Activated T-helper 17 cell treated with anti-CD3 and anti-CD28 coated beads, Interleukin-2, amount 50 U/mL, for 72 hours (primary cell): ENCODE results near the gene TROAP. TPM values are rescaled to one million over a fixed set of nuclear protein-coding genes. Genes with fewer than 3 reads are reported as not detected.
"Not testable (repeated sequence)": the region's sequence is repeated elsewhere in the genome, so short reads cannot be mapped to it uniquely, and the experiment has no call there.

Experiments
- ATAC-seq: fragments of 150-1000 bp; cut with Tn5 transposase; replicated peaks from 2 replicates; pipeline ENCODE4 v1.10.0; 2021; ENCODE audit warnings: mild to moderate bottlenecking, moderate library complexity
- H3K27ac Mint-ChIP-seq: one replicate; pipeline ENCODE4 v1.8.0; 2022; ENCODE audit warnings: mixed read lengths
- H3K27me3 Mint-ChIP-seq: one replicate; pipeline ENCODE4 v1.8.0; 2022; ENCODE audit warnings: mixed read lengths
- H3K36me3 Mint-ChIP-seq: one replicate; pipeline ENCODE4 v1.8.0; 2022; ENCODE audit warnings: low read depth, mild to moderate bottlenecking, mixed read lengths
- H3K4me1 Mint-ChIP-seq: one replicate; pipeline ENCODE4 v1.8.0; 2022; ENCODE audit warnings: mixed read lengths
- H3K4me3 Mint-ChIP-seq: one replicate; pipeline ENCODE4 v1.8.0; 2022; ENCODE audit warnings: mild to moderate bottlenecking, mixed read lengths
- H3K9me3 Mint-ChIP-seq: one replicate; pipeline ENCODE4 v1.8.0; 2022; ENCODE audit warnings: mixed read lengths
- total RNA-seq, 2 donors: library from RNA; stranded (reverse); gene quantifications; one replicate each; pipeline ENCODE4 v1.2.3, GENCODE V29; 2022

The TROAP gene
- total RNA-seq, 2 donors from 2014 or later = 53.9 to 56.5 TPM

DNA sequence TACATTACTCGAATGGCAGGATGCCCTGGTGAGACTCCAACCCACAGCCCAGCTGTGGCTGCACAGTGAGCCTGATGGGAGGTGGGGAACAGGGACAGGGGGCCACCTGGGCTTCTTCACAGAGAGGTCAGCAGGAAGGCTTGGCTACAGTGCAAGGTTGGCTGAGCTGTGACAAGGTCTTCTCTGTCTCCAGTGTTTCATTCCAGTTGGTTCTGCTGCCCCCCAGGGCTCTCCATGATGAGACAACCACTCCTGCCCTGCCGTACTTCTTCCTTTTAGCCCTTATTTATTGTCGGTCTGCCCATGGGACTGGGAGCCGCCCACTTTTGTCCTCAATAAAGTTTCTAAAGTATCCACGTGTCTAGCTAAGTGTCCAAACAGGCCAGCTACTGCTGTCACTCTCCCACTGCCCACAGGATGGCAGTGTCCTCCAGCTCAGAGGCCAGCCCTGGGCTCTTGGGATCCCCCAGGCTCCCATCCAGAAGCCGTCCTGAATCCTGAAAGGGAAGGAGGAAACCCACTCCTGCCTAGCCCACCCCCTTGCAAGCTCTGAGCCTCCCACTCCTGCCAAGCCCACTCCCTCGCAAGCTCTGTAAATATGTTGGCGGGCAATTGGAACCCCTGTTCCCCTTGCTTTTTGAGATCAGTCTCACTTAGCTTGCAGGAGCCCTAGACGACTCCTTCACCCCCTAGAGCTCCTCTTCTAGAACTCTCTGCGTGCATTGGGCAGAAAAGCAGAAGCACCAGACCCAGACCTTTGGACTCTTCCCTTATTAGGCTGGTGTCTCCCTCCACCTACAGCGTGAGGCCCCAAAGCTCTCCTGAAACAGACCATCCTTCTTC, 8.5 kb downstream of the TROAP start:
- Mint-ChIP-seq H3K4me1 (no peaks in the 10 kb centered on the region), H3K27me3 (peaks cover 34% of the 10 kb centered on the region), H3K4me3 (no peak overlapping the region), H3K36me3 (peaks cover 6% of the 10 kb centered on the region), H3K27ac (no peak overlapping the region), H3K9me3 (no peaks in the 10 kb centered on the region)
- ATAC-seq = peak; percentile 42

DNA sequence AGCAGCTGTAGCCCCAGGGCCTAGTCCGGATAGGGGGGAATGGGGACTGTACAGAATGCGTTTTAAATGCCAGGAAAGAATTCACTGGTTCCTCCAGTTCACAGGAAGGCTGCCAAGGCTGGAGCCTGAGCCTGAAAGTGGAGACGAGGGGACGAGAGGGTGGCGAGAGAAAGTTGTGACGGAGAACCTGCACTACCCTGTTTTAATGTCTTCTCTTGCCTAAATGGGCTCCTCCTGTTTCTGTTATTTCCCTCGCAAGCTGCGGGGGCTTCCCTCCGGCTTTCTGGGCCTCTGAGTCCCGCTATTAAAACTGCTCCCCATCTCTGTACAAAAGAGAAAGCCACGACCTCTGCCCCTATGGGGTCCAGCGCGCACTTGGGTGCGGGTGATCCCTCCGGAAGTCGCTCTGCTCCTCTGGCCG, 9.4 kb downstream of the TROAP start:
- H3K4me3 Mint-ChIP-seq = no peak overlapping the region
- no peak overlapping the region for H3K27ac Mint-ChIP-seq
- H3K27me3 Mint-ChIP-seq = peaks cover 43% of the 10 kb centered on the region
- H3K9me3 Mint-ChIP-seq = no peaks in the 10 kb centered on the region
- peaks cover 6% of the 10 kb centered on the region for H3K36me3 Mint-ChIP-seq
- no peak for ATAC-seq
- H3K4me1 Mint-ChIP-seq = peaks cover 4% of the 10 kb centered on the region

DNA sequence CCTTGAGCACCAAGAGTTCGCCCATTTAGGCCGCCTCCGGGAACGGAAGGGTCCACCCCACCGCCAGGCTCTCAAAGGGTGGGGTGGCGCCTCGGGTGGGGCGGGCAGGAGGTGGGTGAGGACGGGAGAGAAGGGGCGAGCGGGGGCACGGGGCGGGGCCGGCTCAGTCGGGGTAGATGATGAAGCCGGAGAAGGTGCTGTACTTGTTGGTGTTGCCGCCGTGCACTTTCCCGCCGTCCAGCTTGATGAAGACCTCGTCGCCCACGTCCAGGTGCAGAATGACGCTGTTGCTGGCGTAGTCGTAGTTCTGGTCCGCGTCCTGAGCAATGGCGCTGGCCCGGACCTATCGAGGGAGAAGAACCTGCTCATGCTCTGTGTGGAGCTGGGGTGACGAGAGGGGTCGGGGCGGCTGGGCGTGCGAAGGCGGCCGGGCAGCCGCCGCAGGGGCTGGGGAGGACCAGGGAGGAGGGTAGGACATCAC, 9.9 kb downstream of the TROAP start:
- no peak for ATAC-seq
- H3K36me3 Mint-ChIP-seq = peaks cover 2% of the 10 kb centered on the region
- no peaks in the 10 kb centered on the region for H3K9me3 Mint-ChIP-seq
- H3K4me1 Mint-ChIP-seq = peaks cover 7% of the 10 kb centered on the region
- peaks cover 48% of the 10 kb centered on the region for H3K27me3 Mint-ChIP-seq
- H3K4me3 Mint-ChIP-seq = peak overlapping the region; percentile 32
- H3K27ac Mint-ChIP-seq = no peak overlapping the region

DNA sequence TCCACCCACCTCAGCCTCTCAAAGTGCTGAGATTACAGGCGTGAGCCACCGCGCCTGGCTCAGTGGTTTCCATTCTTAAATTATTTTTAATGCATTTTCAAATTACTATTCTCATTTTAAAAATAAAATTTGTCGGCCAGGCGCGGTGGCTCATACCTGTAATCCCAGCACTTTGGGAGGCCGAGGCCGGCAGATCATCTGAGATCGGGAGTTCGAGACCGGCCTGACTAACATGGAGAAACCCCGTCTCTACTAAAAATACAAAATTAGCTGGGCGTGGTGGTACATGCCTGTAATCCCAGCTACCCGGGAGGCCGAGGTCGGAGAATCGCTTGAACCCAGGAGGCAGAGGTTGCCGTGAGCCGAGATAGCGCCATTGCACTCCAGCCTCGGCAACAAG, 10.7 kb downstream of the TROAP start:
- H3K27me3 Mint-ChIP-seq = peaks cover 56% of the 10 kb centered on the region
- not testable (repeated sequence) for H3K27ac Mint-ChIP-seq, ATAC-seq

DNA sequence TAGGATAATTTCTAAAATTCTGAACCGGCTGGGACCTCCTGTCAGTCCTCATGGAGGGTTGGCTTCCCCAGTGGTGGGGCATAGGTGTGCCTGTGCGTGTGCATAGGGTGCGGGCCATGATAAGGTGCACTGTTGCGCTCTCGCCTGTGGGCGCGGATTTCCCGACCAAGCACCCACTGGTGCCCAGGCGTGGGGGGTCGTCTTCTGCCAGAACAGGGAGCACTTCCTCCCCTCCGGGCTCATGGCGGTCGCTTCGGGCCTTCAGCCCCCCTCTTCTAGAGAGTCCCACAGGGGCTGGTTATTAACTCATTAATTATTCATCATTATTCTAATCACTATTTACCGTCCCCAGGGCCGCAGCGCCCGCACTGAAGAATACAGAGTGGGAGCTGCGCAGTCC, 11.2 kb downstream of the TROAP start:
- Mint-ChIP-seq H3K27ac (no peak overlapping the region), H3K4me3 (no peak overlapping the region), H3K4me1 (peaks cover 7% of the 10 kb centered on the region), H3K9me3 (no peaks in the 10 kb centered on the region), H3K36me3 (no peaks in the 10 kb centered on the region), H3K27me3 (peaks cover 57% of the 10 kb centered on the region)
- no peak for ATAC-seq

More for the DNA sequence above, 10.7 kb downstream of the TROAP start:
- H3K9me3 Mint-ChIP-seq, H3K4me1 Mint-ChIP-seq, H3K4me3 Mint-ChIP-seq, H3K36me3 Mint-ChIP-seq: not testable (repeated sequence)

DNA sequence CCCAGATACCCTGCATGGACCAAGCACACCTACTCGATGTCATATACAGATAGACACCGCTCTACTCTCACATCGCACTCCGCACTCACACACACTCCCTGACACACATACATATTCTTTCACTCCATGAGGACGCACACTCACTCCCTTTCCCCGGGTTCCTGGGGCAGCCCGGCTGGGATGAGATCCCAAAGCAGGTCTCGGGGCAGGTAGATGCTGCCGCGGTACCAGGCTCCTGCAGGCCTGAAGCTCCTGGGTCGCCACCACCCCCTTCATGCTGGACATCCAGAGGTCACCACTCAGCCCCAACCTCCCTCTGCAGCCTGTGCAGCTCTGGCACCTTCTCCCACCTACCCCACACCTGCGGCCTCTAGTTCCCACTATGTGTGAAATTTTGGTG, 11.6 kb downstream of the TROAP start:
- Mint-ChIP-seq H3K27ac (no peak overlapping the region), H3K36me3 (no peaks in the 10 kb centered on the region), H3K9me3 (no peaks in the 10 kb centered on the region), H3K4me1 (peaks cover 7% of the 10 kb centered on the region), H3K4me3 (no peak overlapping the region), H3K27me3 (peaks cover 57% of the 10 kb centered on the region)
- no peak for ATAC-seq

DNA sequence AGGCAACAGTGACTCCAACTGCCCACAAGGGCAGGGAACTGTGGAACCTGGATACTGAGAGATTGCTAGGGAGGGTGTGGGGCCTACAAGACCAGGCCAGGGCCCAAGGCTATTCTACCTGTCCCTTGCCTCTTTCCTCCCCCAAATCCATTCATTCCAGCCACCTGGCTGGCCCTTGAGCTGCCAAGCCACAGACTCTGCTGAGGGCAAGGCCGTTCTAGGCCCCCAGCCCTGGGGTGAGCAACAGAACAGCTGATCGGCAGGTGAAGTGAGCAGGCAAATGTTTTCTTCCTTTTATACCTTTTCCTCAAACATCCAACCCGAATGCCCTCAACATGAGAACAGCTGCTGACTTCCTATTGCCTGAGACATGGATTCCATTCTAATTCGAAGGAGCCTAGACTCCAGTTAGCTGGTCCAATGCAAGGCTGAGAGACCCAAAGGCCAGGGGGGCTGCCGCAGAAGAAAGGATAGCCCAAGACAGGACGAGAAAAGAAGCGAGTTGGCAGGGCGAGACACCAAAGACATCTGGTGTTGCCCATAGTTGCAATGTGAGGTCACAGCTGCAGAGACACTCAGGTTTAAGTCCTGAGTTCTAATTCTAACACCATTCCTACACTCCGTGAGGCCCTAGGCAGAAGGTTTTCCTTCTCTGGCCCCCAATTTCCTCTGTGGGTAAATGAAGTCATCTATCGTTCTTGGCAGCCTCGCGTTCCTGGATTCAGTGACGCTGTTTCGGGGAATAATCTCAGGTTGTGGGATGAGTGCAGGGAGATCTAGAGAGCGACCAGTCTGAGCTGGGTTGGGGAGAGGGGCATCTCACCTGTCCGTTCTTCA, 12.3 kb downstream of the TROAP start:
- no peak for ATAC-seq
- H3K4me3 Mint-ChIP-seq = no peak overlapping the region
- peaks cover 58% of the 10 kb centered on the region for H3K27me3 Mint-ChIP-seq
- H3K9me3 Mint-ChIP-seq = no peaks in the 10 kb centered on the region
- peaks cover 7% of the 10 kb centered on the region for H3K4me1 Mint-ChIP-seq
- H3K36me3 Mint-ChIP-seq = no peaks in the 10 kb centered on the region
- no peak overlapping the region for H3K27ac Mint-ChIP-seq

DNA sequence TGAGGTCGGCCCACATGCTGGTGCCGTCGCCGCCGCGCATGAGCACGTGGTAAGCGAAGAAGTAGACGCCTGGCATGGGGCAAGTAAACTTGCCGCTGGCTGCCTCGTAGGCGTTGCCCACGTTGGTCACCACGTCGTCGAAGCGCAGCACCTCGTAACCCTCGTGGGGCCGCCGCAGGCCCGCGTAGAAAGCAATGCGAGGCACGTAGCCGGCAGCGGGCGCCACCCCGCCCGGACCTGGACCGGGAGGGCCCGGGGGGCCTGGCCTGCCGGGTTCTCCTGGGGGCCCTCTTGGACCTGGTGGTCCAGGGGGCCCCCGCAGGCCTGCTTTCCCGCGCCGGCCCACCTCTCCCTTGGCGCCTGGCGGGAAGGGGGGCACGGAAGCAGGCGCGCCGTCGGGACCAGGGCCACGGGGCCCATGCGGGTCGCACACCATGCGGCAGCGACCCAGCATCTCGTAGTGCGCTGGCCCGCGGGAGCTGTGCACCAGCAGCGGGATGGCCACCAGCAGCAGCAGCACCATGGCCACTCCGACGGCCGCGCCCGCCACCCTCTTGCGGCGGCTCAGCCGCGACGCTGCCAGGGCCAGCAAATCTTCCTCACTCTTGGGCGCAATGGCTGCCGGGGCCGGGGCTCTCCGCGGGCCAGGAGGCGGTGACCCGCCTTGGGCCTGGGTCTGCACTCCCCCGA, 13.0 kb downstream of the TROAP start:
- H3K36me3 Mint-ChIP-seq = no peaks in the 10 kb centered on the region

DNA sequence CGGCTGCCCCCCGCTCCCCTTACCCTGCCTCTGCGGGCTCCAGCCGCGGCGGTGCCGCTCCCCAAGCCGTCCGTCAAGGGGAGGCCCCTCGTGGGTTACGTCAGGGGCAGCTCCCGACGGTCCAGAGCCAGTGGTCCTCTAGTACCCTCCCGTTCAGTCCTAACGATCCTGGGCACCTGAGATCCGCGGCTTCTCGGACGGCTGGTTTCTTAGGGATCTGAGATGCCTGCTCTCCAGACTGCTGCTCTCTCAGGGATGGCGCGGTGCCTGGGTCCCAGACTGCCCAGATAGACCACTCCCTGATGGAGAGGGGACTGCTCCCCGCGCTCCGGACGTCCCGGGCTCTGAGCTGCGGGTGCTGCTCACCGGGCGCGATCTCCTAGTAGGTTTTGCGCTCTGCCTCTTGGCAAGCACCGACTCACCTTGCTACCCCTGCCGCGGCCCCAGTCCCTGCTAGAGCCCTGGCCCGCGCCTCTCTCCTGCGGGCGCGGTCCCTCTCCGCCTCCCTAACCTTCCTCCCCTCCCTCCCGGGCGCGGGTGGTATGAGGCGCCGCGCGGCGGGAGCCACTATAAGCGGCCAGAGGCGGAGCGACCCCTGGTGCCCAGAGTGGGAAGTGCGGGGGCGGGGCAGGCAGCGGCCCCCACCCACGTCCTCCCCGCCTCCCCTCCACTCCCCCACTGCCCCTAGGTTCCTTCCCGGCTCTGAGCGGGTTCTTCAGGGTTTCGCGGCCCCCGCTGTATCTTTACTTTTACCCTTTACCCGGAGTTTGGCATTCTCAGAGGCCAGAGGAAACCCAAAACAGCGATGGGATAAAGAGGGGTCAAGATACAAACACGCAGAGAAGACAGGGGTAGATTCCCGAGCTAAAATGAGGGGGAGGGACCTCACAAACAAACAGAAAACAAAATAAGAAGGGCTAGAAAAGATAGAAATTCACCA, 13.9 kb downstream of the TROAP start, which contains the start of gene C1QL4:
C1QL4 (minus strand) TSS at position 544 of the 940 bp plus-strand sequence. CDS start 711 bp downstream, outside the sequence.
- no peaks in the 10 kb centered on the region for H3K36me3 Mint-ChIP-seq
- peaks cover 7% of the 10 kb centered on the region for H3K4me1 Mint-ChIP-seq
- no peaks in the 10 kb centered on the region for H3K9me3 Mint-ChIP-seq
- ATAC-seq = peak; percentile 79
- peak within 1 kb of the TSS; percentile 52 for H3K4me3 Mint-ChIP-seq
- H3K27ac Mint-ChIP-seq = no peak within 1 kb of the TSS
- H3K27me3 Mint-ChIP-seq = peaks cover 63% of the 10 kb centered on the region

More for the DNA sequence above, 13.0 kb downstream of the TROAP start:
- Mint-ChIP-seq H3K27me3 (peaks cover 65% of the 10 kb centered on the region), H3K4me1 (peaks cover 7% of the 10 kb centered on the region), H3K9me3 (no peaks in the 10 kb centered on the region), H3K27ac (no peak overlapping the region), H3K4me3 (no peak overlapping the region)
- no peak for ATAC-seq

DNA sequence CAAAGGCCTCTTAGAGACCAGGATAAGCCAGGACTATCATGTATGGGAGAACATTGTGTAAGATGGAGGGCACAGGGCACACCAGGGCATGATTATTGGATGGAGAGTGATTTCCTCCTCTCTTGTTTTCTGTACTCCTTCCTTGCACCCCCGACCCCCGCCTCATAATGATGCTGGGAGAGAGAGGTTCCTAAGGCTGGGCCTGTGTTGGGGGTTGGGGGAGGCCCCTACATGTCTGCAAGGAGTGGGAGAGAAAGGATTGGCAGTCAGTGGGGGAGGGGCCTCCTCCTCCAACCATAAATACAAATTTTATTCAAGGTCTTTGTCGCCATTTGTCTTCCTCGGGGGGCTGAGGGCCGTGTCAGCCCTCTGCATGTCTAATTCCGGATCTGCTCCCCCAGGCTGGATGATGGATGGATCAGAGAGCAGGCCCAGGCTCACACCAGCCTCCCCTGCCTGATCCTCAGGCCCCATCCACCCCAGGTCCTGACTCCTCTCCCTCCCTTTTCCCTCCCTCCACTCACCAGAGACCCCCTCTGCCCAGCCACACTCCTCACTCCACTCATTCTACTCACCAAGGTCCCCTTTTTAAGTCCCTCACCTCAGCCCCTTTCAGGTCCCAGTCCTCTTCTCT, 15.9 kb downstream of the TROAP start:
- Mint-ChIP-seq H3K4me1 (peaks cover 13% of the 10 kb centered on the region), H3K4me3 (no peak overlapping the region), H3K27me3 (peaks cover 55% of the 10 kb centered on the region), H3K27ac (no peak overlapping the region), H3K9me3 (no peaks in the 10 kb centered on the region), H3K36me3 (no peaks in the 10 kb centered on the region)
- ATAC-seq = no peak

DNA sequence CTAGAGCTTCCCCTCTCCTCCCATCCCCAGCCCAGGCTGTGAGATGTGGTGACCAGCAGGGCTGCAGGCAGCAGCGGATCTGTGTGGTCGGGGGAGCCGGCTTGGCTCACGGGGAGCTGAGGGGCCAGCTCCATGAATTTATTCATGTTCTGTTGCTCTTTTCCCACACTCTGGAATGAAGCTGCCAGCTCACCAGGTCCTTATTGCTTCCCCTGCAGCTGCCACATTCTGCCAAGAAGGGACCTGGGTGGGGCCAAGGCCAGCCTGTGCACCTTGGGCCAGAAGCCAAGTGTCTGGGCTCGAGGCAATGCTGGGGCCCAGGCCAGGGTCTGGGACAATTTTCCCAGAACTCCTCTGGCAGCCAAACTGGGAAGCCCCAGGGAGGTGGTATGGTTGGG, 16.4 kb downstream of the TROAP start:
- no peaks in the 10 kb centered on the region for H3K9me3 Mint-ChIP-seq
- no peaks in the 10 kb centered on the region for H3K36me3 Mint-ChIP-seq
- H3K4me3 Mint-ChIP-seq = no peak overlapping the region
- peaks cover 52% of the 10 kb centered on the region for H3K27me3 Mint-ChIP-seq
- ATAC-seq = no peak
- H3K27ac Mint-ChIP-seq = no peak overlapping the region
- peaks cover 13% of the 10 kb centered on the region for H3K4me1 Mint-ChIP-seq

DNA sequence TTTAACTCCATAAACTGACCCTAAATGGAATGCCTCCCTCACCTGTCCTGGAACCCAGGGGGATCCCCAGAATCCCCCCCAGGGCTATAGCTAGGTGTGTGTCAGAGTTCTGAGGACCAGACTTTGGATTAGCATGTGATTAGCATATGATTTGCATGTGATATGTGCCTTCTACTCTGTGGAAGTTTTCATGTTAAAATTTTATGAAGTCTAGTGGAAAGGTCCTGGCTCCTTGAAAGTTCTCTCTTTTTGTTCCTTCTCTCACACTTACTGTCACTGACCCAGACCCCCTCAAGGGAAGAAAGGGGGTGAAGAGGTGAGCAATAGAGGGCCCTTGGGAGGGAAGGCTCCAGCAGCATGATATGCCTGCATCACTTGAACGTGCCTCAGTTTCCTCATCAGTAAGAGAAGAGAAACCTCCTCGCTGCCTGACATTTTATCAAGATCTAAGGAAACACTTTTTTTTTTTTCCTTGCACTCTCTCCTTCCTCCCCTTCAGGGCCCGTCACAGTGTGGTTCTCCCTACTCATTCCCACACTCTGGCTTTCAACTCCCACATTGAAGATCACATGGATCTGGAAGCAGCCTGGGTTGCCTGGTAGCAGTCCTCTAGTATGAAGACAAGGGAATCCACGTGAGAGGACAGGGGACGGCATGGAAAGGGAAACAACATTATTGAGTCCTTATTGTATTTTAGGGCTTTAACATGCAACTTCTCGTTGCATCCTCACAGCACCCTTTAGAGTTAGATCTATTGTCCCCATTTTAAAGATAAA, 17.2 kb downstream of the TROAP start:
- H3K4me1 Mint-ChIP-seq = peaks cover 13% of the 10 kb centered on the region
- no peaks in the 10 kb centered on the region for H3K36me3 Mint-ChIP-seq

More for the DNA sequence above, 17.2 kb downstream of the TROAP start:
- no peaks in the 10 kb centered on the region for H3K9me3 Mint-ChIP-seq
- H3K27me3 Mint-ChIP-seq = peaks cover 46% of the 10 kb centered on the region
- no peak for ATAC-seq
- H3K27ac Mint-ChIP-seq = no peak overlapping the region
- no peak overlapping the region for H3K4me3 Mint-ChIP-seq
